HL-60/S4 treated with retinoic acid at 250 ng/mL for 4 days and 3 days (cell line): ENCODE data around the gene YWHAQ.
"Not testable (repeated sequence)": the region's sequence is repeated elsewhere in the genome, so short reads cannot be mapped to it uniquely, and the experiment has no call there.

Source experiments
- in situ Hi-C: fragments of 300-500 bp; cut with MboI; formaldehyde crosslinking; loops from 2 replicates; pipeline ENCODE4 v1.7.0; 2022; ENCODE audit warnings: low sequenced_read_pairs

YWHAQ gene

GRCh38 chr2:9595256-9595655 is 35.5 kb downstream of the YWHAQ start:
- in situ Hi-C loops: not testable (repeated sequence)

DNA sequence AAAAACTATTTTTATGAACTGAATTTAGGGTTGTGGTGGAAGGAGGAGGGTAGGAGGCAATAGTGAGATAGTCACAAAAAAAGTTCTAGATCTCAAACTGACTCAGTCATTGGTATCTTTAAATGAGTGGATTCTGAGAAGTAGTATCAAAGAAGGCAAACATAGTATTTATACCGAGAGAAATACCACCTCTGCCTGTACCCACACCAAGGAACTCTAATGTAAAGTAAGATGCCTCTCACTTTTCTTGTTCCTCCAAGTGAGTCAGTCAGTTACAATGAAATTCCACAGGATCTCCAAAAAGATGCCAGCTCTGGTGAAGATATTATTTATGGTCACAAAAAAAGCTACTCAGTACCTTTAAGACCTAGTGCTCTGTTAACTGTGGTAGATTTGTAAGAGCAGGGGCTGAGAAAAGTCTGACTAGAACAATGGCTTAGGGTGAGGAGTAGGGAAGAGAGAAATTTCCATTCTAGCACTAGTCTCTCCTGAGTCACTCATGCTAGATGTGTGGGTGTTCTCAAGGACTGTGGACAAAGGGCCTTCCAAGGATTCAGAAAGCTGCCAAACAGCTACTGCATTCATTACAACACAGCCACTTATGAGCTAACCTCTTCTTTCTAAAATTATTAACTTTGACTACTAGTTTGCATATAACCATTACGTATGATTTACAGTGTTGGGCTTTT is 36.3 kb downstream of the YWHAQ start:
- in situ Hi-C loops: no loop called here

DNA sequence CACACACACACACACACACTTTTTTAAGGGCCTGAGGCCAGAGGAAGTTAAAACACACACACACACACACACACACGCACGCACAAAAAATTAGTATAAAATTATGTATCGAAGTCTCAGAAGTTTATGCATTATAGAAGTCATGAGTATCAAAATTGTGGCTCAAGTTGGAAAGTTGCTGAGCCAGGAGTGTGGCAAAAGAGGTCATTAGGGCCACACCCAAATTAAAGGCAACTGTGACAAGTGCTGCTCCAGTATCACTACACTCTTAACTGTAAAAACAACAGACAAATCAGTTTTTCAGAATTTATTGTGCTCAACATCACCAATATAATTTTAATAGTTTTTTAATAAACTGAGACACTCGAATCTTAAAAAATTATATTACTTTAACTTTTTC is 36.9 kb downstream of the YWHAQ start:
- in situ Hi-C loops: no loop called here

DNA sequence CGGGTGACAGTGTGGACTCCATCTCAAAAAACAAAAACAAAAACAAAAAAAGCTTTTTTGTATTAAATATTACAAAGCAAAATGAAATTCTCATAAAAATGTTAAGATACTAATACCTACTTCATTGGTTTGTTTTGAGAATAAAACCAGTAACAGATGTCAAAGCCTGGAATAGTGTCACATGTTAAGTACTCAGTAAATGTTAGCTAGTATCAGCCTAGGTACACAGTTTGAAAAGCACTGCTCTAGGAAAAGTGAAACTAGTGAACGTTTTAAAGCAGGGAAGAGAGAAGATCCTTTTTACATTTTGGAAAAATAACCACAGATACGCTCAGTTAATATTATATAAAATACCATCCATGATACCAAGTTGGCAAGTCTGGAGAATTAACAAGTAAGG is 38.1 kb downstream of the YWHAQ start:
- in situ Hi-C loops: no loop called here

- in situ Hi-C loops: no loop called here
Observed at GRCh38 chr2:9590641-9591040, 40.2 kb downstream of the YWHAQ start.

- in situ Hi-C loops: no loop called here
Observed at GRCh38 chr2:9586465-9586864, 44.3 kb downstream of the YWHAQ start.

DNA sequence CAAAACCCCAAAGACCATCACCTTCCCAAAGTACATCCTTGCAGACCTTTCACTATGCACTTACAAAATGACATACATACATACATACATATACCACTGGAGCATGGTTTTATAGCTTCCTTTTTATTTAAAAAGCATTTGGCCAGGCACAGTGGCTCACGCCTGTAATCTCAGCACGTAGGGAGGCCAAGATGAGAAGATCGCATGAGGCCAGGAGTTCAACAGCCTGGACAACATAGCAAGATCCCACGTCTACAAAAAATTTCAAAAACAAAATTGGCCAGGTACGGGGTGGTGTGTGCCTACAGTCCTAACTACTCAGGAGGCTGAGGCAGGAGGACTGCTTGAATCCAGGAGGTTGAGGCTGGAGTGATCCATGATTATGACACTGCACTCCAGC is 45.3 kb downstream of the YWHAQ start:
- in situ Hi-C loops: no loop called here

GRCh38 chr2:9584902-9585301 is 45.9 kb downstream of the YWHAQ start:
- in situ Hi-C loops: not testable (repeated sequence)

- in situ Hi-C loops: no loop called here
Observed at GRCh38 chr2:9582624-9583023, 48.2 kb downstream of the YWHAQ start.

DNA sequence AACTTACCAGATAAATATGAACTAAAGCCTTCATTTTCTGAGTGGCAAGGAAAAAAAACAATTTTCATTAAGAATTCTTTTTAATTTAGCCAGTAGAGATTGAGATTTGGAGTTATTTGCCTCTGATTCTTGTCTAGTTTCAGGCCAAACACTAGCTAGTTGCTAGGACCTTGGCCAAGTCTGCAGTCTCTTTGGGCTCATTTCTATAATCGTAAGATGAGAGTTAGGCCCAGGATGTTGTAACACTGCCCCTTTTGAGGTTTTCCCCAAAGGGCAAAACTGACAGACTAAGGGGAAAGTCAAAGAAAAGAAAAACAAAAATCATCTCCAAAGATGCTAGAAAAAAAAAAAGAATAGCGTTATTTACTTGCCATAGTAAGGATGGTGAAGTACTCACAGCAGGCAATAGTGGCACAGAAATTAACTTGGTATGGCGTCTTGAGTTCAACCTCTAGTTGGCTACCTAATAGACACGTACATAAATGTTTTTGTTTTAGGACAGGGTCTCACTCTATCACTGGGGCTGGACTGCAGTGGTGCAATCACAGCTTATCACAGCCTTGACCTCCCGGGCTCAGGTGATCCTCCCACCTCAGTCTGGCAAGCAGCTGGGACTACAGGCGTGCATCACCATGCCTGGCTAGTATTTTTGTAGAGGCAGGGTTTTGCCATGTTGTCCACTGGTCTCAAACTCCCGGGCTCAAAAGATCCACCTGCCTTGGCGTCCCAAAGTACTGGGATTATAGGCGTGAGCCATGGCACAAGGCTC is 52.1 kb downstream of the YWHAQ start:
- in situ Hi-C loops: no loop called here

- in situ Hi-C loops: no loop called here
Observed at GRCh38 chr2:9574331-9574730, 56.5 kb downstream of the YWHAQ start.

DNA sequence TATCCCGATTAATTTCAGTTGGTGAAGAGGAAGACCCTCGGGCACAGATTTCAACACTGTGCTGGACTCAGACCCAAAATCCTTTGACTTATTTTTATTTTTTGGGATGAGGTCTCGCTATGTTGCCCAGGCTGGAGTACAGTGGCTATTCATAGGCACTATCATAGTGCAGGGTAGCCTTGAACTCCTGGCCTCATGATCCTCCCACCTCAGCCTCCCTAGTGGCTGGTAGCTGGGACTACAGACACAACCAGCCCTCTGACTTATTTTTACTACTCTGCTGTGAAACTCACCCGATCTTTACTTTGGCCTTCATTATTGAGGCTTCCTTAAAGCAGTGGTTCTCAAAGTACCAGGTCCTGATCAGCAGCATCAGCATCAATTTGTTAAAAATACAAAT is 57.0 kb downstream of the YWHAQ start:
- in situ Hi-C loops: no loop called here

DNA sequence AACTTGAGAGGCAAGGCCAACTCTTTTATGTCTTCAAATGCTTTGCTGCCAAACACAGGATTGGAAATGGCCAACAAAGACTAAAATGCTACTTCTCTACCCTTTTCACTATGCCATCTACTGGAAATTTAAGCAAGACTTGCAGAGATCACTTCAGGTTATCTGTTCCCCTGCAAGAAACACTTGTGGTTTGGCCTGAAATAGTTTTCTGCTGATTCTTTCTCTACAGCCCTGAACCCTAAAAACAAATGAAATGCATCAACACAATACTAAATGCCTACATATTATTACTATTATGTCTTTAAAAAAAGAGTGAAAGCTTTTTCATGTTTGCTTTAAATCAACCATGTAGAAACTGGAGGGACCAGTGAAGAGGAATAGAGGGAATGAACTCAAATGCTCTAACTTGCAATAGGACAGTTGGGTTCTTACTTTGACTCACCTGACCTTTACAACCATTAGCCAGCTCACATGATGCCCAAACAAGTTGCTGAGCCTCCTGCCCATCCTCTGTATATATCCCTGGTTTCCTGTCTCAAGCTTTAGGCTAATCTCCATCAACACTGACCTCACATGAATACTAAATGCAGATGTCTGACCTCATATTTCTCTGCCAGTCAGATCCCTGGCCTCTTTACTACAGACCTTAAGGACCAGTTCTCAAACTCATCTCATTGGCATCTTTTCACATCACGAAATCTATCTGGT is 57.6 kb downstream of the YWHAQ start:
- in situ Hi-C loops: no loop called here

- in situ Hi-C loops: no loop called here
Observed at GRCh38 chr2:9570182-9571060, 60.4 kb downstream of the YWHAQ start.

DNA sequence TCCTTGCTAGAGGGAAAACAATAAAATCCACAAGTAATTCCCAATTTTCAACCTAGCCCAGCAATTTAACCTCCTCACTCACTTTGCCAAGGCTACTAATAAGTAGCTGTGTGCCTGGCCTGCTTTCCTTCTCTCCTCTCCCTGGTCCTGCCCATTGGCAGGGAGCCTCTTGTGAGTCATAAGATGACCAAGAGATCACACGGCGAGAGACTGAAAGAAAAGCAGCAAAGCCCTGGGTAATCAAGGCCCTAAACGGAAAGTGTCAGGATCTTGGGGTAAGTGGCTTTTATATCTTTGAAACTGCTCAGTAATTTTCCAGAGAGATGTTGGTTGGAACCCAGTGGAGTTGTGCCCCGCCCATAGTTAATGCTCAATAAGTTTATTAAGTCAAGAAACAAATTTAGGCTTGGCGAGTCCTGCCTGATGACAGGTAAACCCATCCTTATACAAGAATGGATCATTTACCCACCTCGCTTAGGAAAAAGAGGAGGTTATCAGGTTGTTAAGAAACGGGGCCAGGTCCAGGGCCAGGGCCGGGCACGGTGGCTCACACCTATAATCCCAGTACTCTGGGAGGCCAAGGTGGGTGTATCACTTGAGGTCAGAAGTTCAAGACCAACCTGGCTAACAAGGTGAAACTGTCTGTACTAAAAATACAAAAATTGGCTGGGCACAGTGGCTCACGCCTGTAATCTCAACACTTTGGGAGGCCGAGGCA is 65.2 kb downstream of the YWHAQ start:
- in situ Hi-C loops: no loop called here

GRCh38 chr2:9560628-9561027 is 70.2 kb downstream of the YWHAQ start:
- in situ Hi-C loops: no loop called here

- in situ Hi-C loops: no loop called here
Observed at GRCh38 chr2:9558948-9559381, 71.8 kb downstream of the YWHAQ start.

DNA sequence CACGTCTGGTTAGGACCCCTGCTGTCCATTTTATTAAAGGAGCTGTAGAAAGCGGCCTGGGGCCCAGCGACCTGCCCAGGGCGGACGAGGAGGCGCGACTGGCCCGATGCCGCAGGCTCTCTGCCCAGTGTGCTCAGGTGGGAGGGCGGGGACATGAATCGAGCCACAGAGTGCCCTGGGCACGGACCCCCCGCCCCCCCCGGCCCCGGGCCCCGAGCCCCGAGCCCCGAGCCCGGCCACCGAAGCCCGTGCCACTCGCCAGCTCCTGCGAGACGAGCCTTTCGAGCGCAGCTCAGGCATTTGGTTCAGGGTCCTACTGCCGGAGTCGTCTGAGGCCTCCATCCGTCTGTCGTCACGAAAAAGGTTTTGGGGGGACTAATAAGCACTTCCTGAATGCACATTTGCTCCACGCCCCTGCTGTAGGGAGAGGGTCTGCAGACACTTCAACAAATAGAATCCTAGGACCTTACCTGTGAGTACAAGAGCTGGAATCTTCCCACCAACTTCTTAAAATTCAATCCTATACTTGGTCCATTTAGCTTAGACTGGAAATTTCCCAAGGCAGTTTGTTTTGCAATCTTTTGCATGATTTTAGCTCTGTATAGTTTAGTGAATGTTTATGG is 74.6 kb downstream of the YWHAQ start:
- in situ Hi-C loops: no loop called here

DNA sequence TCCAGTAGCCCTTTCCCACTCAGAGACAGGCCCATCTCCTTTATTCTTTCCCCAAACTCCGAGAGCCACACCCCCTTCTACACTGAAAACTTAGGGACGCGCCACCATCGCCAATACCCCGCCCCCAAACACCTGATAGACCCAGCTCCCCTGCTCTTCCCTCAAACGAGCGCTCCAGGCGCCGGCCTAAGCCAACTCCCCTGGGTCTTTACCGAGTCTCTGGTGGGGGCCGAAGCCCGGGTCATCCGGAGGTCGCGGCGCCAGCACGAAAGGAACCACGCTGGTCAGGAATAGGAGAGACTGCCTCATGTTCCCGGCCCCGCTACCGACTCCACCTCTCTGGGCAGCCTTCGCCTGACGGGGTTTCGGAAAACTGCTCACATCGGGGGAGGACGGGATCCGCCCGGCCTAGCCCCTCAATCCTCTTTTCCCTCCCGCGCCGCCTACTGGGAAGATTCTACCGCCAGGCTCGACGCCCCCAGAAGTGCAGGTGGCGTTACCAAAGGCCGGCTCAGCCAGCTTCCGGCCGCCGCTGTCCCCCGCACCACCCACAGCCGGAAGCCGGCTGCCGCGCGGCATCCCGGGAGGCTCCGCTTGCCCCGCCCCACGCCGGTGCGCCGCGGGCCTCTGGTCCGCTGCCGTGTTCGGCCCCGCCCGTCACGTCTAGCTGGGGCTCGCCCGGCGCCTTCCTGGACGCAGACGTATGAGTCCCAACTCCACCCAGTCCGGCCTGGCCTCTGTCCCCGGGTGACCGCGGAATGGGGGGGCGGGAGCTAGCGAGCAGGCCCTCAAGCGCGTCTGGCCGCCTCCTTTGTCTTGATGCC is 75.3 kb downstream of the YWHAQ start, which contains the start of gene ADAM17:
ADAM17 (minus strand) TSS at position 534 of the 824 bp plus-strand sequence; CDS start at position 309, 225 bp downstream.
- in situ Hi-C loops: no loop called here
